RWPE1 (cell line): Measurements from ENCODE around the gene SLIT1.

ENCODE experiments used
- CTCF ChIA-PET: fragments of 350-600 bp; sonication (Branson Sonifier 250); formaldehyde crosslinking; extraction: SDS; loops from one replicate; lab custom pipeline; 2021; lab: Yijun Ruan, JAX
- POLR2A ChIA-PET: fragments of 400-600 bp; formaldehyde crosslinking; extraction: SDS; loops from one replicate; lab custom pipeline; 2020; ENCODE audit warnings: antibody characterized with exemption; ENCODE audit not compliant: low non-redundant PET; lab: Yijun Ruan, JAX
- DNase-seq: peaks from one replicate; pipeline ENCODE4 v3.0.0; 2012; ENCODE audit warnings: low spot score
- H3K27ac ChIP-seq: fragments of 450-650 bp; 2 replicates; pipeline ENCODE4 v1.5.1; 2017
- CTCF ChIP-seq: fragments of 450-650 bp; conservative IDR thresholded peaks from 2 replicates; pipeline ENCODE4 v1.5.1; 2017; ENCODE audit warnings: low read depth, mild to moderate bottlenecking

Gene SLIT1

GRCh38 chr10:97040248-97040584 is 145.5 kb downstream of the SLIT1 start:
- no peak for TF ChIP-seq CTCF
- no peak for DNase-seq
- CTCF ChIA-PET, result no interaction called here
- POLR2A ChIA-PET, result no interaction called here
- H3K27ac ChIP-seq, result no peak overlapping the region

GRCh38 chr10:97039538-97040247 is 146.1 kb downstream of the SLIT1 start:
- no peak overlapping the region for H3K27ac ChIP-seq
- no peak for DNase-seq
- CTCF ChIA-PET, result no interaction called here
- no peak for TF ChIP-seq CTCF
- POLR2A ChIA-PET, result no interaction called here

- no peak overlapping the region for H3K27ac ChIP-seq
- TF ChIP-seq CTCF, result no peak
These were observed 147.1 kb downstream of the SLIT1 start for GRCh38 chr10:97038688-97039087.

GRCh38 chr10:97037365-97038361 is 148.1 kb downstream of the SLIT1 start:
- H3K27ac ChIP-seq, result peak overlapping the region; percentile 39; the same call in 1 of the 2 replicates
- ChIA-PET POLR2A (interaction anchor here (1.1 kb wide), 1 partner anchor 173 kb away, joined by 3 read pairs; no protein-coding TSS in a partner anchor), CTCF (interaction anchor here (0.6 to 3.1 kb wide), 41 partner anchors 9 to 1271 kb away, joined by 3 to 36 read pairs (median 3); no protein-coding TSS in a partner anchor)
- peak; percentile 90 for TF ChIP-seq CTCF
- DNase-seq, result peak; percentile 91

More at GRCh38 chr10:97038688-97039087, 147.1 kb downstream of the SLIT1 start:
- POLR2A ChIA-PET, result interaction anchor here (1.1 kb wide), 1 partner anchor 172 kb away, joined by 3 read pairs; no protein-coding TSS in a partner anchor
- no peak for DNase-seq
- CTCF ChIA-PET, result interaction anchor here (0.6 to 3.1 kb wide), 4 partner anchors 16 to 188 kb away, joined by 3 to 36 read pairs (median 6); no protein-coding TSS in a partner anchor

GRCh38 chr10:97034958-97035769 is 150.6 kb downstream of the SLIT1 start:
- no peak for TF ChIP-seq CTCF
- no peak overlapping the region for H3K27ac ChIP-seq
- ChIA-PET CTCF (interaction anchor here (0.7 to 2.8 kb wide), 5 partner anchors 10 to 195 kb away, joined by 3 to 16 read pairs (median 3); no protein-coding TSS in a partner anchor), POLR2A (no interaction called here)
- no peak for DNase-seq
